Ishikawa (cell line): ENCODE data around the gene KREMEN1.

Source experiments
- CEBPB ChIP-seq: IDR thresholded peaks from 2 replicates; pipeline ENCODE4 v1.6.1; 2012
- EGR1 ChIP-seq: IDR thresholded peaks from 2 replicates; pipeline ENCODE4 v1.6.1; 2012
- EP300 ChIP-seq: IDR thresholded peaks from 2 replicates; pipeline ENCODE4 v1.6.1; 2012; ENCODE audit warnings: borderline replicate concordance
- FOXM1 ChIP-seq: IDR thresholded peaks from 2 replicates; pipeline ENCODE4 v1.6.1; 2012; ENCODE audit warnings: low read depth, borderline replicate concordance
- TAF1 ChIP-seq: IDR thresholded peaks from 2 replicates; pipeline ENCODE4 v1.6.1; 2012; ENCODE audit warnings: low read depth, mild to moderate bottlenecking
- TEAD4 ChIP-seq: IDR thresholded peaks from 2 replicates; pipeline ENCODE4 v1.6.1; 2012
- TF ChIP-seq, protein P1 (sequence below): IDR thresholded peaks from 2 replicates; pipeline ENCODE4 v1.6.1; 2012; ENCODE audit warnings: low read depth, mild to moderate bottlenecking
- TF ChIP-seq, protein P2 (sequence below): IDR thresholded peaks from 2 replicates; pipeline ENCODE4 v1.6.1; 2012

DNA sequence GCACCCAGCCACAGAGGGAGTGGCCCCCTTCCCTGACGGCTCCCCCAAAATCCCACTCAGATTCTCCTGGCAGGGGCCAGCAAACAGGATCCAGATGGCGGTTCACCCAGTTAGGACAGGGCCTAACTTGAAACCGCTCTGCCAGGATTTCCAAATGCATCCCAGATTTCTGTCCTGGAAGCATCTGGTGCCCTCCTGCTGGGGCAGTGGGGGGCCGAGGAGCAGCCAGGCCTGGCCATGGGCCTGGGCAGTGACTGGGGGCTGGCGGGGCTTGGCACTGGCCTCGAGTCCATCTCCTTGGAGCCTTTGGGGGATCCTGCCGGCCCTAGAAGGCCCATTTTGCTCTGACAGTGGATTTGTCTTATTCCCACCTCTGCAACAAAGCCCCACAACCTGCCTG is 115.0 kb downstream of the KREMEN1 start:
- no peak for TF ChIP-seq CEBPB
- TF ChIP-seq, protein P1, sequence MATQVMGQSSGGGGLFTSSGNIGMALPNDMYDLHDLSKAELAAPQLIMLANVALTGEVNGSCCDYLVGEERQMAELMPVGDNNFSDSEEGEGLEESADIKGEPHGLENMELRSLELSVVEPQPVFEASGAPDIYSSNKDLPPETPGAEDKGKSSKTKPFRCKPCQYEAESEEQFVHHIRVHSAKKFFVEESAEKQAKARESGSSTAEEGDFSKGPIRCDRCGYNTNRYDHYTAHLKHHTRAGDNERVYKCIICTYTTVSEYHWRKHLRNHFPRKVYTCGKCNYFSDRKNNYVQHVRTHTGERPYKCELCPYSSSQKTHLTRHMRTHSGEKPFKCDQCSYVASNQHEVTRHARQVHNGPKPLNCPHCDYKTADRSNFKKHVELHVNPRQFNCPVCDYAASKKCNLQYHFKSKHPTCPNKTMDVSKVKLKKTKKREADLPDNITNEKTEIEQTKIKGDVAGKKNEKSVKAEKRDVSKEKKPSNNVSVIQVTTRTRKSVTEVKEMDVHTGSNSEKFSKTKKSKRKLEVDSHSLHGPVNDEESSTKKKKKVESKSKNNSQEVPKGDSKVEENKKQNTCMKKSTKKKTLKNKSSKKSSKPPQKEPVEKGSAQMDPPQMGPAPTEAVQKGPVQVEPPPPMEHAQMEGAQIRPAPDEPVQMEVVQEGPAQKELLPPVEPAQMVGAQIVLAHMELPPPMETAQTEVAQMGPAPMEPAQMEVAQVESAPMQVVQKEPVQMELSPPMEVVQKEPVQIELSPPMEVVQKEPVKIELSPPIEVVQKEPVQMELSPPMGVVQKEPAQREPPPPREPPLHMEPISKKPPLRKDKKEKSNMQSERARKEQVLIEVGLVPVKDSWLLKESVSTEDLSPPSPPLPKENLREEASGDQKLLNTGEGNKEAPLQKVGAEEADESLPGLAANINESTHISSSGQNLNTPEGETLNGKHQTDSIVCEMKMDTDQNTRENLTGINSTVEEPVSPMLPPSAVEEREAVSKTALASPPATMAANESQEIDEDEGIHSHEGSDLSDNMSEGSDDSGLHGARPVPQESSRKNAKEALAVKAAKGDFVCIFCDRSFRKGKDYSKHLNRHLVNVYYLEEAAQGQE, result no peak
- TF ChIP-seq EGR1, result no peak
- TF ChIP-seq FOXM1, result no peak
- no peak for TF ChIP-seq EP300
- no peak for TF ChIP-seq TAF1
- TF ChIP-seq, protein P2, sequence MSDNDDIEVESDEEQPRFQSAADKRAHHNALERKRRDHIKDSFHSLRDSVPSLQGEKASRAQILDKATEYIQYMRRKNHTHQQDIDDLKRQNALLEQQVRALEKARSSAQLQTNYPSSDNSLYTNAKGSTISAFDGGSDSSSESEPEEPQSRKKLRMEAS, result no peak
- TF ChIP-seq TEAD4, result no peak
